Measurements from ENCODE around the gene GPR89B.
"Not testable (repeated sequence)": the region's sequence is repeated elsewhere in the genome, so short reads cannot be mapped to it uniquely, and the experiment has no call there.

The GPR89B gene

DNA sequence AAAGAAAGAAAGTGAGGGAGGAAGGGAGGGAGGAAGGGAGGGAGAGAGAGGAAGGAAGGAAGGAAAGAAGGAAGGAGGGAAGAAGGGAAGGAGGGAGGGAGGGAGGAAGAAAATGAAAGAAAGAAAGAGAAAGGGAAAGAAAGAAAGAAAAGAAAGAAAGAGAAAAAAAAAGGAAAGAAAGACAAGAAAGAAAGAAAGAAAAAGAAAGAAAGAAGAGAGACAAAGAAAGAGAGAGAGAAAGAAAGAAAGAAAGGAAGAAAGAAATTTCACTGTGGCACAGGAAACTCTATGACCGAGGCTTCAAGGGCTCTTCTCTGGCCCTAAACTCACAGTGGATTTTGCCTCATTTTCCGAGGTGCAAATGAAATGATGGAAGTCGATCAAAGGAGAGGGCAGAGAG lies 104.0 kb downstream of the GPR89B start:
- not testable (repeated sequence) for DNase-seq (ENCODE audit: low read depth, low spot score)

- not testable (repeated sequence) for DNase-seq (ENCODE audit: low read depth, low spot score)
These were observed 104.5 kb downstream of the GPR89B start for GRCh38 chr1:148032690-148033089.

DNA sequence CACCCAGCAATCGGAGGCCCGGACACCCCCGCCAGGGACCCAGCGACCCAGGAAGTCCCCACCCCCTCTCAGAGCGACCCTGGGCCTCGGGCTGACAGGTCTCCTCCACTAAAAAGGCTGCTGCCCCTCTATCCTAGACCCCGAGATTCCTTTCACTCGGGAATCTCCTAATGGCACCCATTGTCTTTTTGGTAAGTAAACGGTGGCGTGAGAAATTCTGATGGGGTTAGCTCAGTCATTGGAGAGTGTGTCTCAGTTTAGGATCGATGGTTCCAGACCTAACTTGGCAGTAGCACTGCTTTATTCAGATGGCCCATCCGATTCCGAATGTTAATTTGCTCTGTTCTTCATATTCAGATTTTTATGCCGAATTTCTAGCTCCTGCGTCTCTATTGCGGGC lies 104.9 kb downstream of the GPR89B start:
- DNase-seq (ENCODE audit: low read depth, low spot score): not testable (repeated sequence)

- not testable (repeated sequence) for DNase-seq (ENCODE audit: low read depth, low spot score)
These were observed 109.7 kb downstream of the GPR89B start for GRCh38 chr1:148037850-148038461.

DNA sequence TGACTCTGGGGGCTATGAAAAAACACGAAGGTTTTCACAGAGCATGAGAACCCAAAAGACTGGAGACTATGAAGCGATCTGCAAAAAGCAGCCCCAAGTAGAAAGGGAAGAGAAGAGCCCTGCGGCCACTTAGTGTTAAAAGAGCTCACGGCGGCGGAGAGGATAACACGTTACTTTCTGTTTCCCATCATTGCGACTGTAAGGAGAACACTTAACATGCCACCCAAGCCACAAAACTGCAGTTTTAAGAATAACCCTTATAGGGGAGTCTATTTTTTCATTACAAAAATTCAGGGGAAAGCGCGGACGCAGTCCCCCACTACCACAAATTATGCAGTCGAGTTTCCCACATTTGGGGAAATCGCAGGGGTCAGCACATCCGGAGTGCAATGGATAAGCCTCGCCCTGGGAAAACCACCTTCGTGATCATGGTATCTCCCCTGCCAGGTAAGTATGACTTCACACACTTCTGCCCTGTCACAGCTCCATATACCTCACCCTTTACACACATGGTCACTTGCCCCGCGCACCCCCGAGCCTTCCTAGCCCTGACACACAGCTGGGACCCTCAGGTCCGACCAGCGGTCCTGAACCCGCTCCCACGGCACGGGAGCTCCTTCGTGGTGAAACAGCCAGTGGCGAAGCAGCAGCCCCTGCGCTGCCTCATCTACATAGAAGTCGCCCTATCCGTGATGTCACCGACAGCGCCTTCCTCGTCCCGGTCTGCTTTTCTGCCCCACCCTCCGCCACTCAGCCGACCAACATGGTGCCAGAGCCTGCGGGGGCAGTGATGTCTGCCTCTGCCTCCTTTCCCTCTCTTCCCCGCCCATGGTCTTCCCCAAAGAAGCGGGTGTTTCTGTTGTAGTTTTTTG lies 110.5 kb downstream of the GPR89B start:
- peak; percentile 98 for DNase-seq (ENCODE audit: low read depth, low spot score)
